ENCODE results near the gene NHSL1.

The NHSL1 gene

GRCh38 chr6:138497286-138497685 is 2.0 kb downstream of the NHSL1 start:
- TF ChIP-seq CTCF (conservative IDR thresholded peaks at IDR 0.05; ENCODE audit: low read depth, low read length): no peak
- DNase-seq (ENCODE audit: low read depth): no peak
- H3K4me3 ChIP-seq (ENCODE audit: low read length): no peak overlapping the region

GRCh38 chr6:138494312-138494711 is 5.0 kb downstream of the NHSL1 start:
- no peak for TF ChIP-seq CTCF (conservative IDR thresholded peaks at IDR 0.05; ENCODE audit: low read depth, low read length)

GRCh38 chr6:138493413-138493812 is 5.9 kb downstream of the NHSL1 start:
- H3K4me3 ChIP-seq (ENCODE audit: low read length): no peak overlapping the region
- no peak for TF ChIP-seq CTCF (conservative IDR thresholded peaks at IDR 0.05; ENCODE audit: low read depth, low read length)
- DNase-seq (ENCODE audit: low read depth): peak; percentile 88

More at GRCh38 chr6:138494312-138494711, 5.0 kb downstream of the NHSL1 start:
- no peak overlapping the region for H3K4me3 ChIP-seq (ENCODE audit: low read length)
- DNase-seq (ENCODE audit: low read depth): no peak

GRCh38 chr6:138492871-138493270 is 6.4 kb downstream of the NHSL1 start:
- no peak for DNase-seq (ENCODE audit: low read depth)
- TF ChIP-seq CTCF (conservative IDR thresholded peaks at IDR 0.05; ENCODE audit: low read depth, low read length): no peak
- H3K4me3 ChIP-seq (ENCODE audit: low read length): no peak overlapping the region

GRCh38 chr6:138492113-138492512 is 7.2 kb downstream of the NHSL1 start:
- no peak for DNase-seq (ENCODE audit: low read depth)
- H3K4me3 ChIP-seq (ENCODE audit: low read length): no peak overlapping the region
- no peak for TF ChIP-seq CTCF (conservative IDR thresholded peaks at IDR 0.05; ENCODE audit: low read depth, low read length)

GRCh38 chr6:138491017-138491416 is 8.3 kb downstream of the NHSL1 start:
- no peak for DNase-seq (ENCODE audit: low read depth)
- TF ChIP-seq CTCF (conservative IDR thresholded peaks at IDR 0.05; ENCODE audit: low read depth, low read length): no peak
- H3K4me3 ChIP-seq (ENCODE audit: low read length): no peak overlapping the region

GRCh38 chr6:138489846-138490245 is 9.4 kb downstream of the NHSL1 start:
- no peak for TF ChIP-seq CTCF (conservative IDR thresholded peaks at IDR 0.05; ENCODE audit: low read depth, low read length)
- no peak for DNase-seq (ENCODE audit: low read depth)
- no peak overlapping the region for H3K4me3 ChIP-seq (ENCODE audit: low read length)

Measured in retinal pigment epithelial cell (primary cell).